Fibroblast of skin of right biceps (primary cell): ENCODE results near the gene GET4.
A peak's percentile ranks its signal among the peaks of the same experiment; 100 is the strongest.
"Not testable (repeated sequence)": the region's sequence is repeated elsewhere in the genome, so short reads cannot be mapped to it uniquely, and the experiment has no call there.

Experiments
- DNase-seq: peaks from one replicate; pipeline ENCODE4 v3.0.0-alpha.2; 2013

The GET4 gene

GRCh38 chr7:916291-916941, 40.1 kb downstream of the GET4 start:
- no peak for DNase-seq

- DNase-seq = no peak
These were observed 41.1 kb downstream of the GET4 start for GRCh38 chr7:917255-918117.

DNA sequence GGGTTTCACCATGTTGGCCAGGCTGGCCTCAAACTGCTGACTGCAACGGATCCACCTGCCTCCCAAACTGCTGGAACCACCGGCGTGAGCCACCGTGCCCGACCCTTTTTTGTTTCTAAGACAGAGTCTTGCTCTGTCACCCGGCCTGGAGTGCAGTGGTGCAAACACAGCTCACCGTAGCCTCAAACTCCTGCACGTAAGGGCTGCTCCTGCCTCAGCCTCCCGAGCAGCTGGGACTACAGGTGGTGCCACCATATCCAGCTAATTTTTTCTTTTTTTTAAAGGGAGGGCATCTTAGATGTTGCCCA, 41.7 kb downstream of the GET4 start:
- no peak for DNase-seq

DNA sequence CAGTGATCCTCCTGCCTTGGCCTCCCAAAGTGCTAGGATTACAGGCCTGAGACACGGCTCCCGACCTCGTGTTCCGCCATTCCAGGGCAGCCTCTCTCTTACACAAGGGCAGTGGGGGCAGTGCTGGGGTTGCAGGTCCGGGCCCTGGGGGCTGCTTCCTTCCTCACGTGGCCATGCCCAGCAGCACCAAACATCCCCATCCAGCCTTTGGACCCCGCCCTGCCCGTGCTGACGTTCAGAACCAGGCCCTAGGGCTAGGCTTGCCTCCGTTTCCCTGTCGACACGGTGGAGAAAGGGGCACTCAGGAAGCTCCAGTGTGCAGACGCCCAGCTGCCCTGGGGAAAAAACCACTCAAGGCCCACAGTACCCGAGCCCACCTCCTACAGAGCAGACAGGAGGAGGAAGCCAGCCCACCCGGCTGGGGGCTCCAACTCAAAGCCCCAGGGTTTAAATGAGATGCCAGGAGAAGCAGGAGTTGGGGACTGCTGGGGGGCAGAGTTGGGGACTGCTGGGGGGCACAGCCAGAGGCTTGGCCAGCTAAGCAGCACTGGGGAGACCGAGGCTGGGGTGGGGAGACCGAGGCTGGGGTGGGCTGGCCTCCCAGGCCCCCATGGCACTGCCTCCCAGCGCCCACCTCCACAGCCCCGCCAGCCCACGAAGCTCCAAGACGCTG, 42.2 kb downstream of the GET4 start:
- no peak for DNase-seq

- no peak for DNase-seq
These were observed 42.7 kb downstream of the GET4 start for GRCh38 chr7:919114-919442.

DNA sequence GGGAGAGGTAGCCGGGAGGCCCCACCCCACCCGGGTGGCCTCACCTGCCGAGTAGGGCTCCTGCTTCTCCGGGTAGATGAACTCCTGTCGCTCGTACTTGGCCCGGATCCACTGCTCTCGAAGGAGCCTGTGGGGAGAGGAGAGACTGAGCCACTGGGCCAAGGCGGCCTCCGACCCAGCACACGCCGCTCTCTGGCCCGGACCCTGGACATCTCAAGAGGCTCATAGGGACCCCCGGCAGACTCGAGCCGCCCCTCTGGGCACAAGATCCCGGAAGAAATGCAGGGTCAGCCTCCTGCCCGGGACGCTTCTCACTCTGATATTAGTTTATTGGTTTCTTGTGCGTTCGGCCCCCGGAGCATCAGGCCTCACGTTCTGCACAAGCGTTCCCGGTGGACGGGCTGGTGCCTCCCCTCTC, 43.6 kb downstream of the GET4 start:
- no peak for DNase-seq

GRCh38 chr7:920351-921070, 44.2 kb downstream of the GET4 start:
- no peak for DNase-seq

GRCh38 chr7:921071-921461, 44.7 kb downstream of the GET4 start:
- no peak for DNase-seq

- no peak for DNase-seq
These were observed 45.4 kb downstream of the GET4 start for GRCh38 chr7:921581-922333.

DNA sequence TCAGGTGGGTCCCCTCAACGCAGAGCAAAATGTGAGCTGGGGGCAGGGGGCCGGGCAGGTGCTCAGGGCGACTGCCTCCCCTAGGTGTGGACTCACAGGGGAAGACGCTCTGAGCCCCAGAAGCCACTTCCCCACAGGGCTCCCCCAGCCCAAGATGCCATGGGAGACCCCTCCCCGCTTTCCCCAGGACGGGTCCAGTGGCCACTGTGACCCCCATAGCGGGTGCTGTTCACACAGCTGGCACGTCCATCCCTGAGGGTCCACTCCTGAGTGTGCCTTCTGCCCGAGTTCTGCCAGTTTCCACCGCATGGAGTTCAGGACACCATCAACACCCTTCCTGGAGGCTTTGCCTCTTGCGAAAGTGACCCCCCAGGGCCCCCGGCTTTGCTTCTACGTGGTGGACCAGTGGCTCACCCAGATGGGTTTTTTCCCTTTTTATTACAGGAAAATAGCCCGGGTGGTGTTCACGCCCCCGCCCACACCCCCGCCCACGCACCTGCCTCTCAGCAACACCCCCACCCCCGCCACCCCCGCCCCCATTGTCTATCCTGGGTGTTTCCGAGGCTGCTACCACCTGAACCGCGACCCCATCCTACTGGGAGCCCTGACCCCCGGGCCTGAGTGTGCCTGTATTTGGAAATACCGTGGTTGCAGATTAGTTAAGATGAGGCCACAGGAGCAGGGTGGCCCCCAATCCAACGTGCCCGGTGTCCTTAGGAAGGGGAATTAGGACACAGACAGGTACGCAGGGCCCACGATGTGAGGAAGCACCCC, 46.2 kb downstream of the GET4 start:
- no peak for DNase-seq

DNA sequence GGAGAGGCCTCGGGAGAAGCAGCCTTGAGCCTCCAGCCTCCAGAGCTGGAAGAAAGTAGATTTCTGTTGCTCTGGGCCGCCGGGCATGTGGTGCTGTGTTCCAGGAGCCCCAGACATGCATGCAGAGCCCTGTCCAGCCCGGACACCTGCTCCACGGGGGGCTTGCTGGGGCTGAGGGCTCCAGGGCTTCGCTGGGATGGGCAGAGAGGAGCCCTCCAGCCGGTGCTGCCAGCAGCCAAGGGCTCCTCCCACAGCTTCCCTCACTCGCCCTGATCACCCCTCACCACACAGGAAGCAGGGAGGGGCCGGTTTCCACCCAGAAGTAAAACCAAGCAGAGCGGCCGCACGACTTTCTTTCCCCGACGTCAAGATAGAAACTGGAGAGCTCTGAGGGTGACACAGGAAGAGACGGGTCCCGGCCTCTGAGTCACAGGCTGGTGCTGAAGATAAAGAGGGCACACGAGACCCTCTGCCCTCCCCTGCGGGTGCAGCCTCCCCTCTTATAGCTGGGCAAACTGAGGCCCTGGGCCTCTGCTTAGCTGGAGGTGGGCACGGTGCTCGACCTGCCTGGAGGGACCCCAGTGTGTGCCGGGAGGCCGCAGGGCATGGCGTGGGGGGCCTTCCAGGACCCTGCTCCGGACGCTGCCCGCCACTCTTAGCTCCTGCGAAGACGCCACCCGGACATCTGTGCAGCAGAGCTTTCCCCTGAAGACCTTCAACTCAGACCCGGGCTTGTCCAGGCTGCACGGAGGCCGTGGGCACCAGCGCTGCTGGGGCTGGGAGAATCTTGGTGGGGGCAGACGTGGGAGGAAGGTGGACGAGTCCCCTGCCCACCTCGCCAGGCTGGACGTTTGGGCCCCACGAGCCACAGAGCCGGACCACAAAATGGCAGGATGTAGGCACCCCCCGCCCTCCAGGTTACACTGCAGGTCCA, 47.0 kb downstream of the GET4 start:
- DNase-seq = peak; percentile 50

GRCh38 chr7:924042-924441, 47.7 kb downstream of the GET4 start:
- not testable (repeated sequence) for DNase-seq

GRCh38 chr7:924541-925231, 48.3 kb downstream of the GET4 start:
- DNase-seq = peak; percentile 24

- no peak for DNase-seq
These were observed 49.2 kb downstream of the GET4 start for GRCh38 chr7:925601-926000.

- DNase-seq = no peak
These were observed 50.0 kb downstream of the GET4 start for GRCh38 chr7:926061-927030.

GRCh38 chr7:927031-927671, 50.8 kb downstream of the GET4 start:
- DNase-seq = no peak

DNA sequence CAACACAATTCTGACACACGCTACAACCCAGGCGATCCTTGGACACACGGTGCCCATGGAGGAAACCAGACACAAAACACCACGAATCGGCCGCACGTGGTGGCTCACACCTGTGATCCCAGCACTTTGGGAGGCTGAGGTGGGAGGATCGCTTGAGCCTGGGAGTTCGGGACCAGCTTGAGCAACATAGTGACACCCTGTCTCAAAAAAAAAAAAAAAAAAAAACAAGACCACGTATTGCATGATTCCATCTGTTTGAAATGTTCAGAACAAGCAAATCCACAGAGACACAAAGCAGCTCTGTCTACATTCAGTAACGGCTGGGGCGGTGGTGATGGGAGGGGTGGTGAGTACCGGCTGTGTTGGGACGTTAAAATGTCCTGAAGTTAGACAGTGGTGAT, 53.0 kb downstream of the GET4 start:
- no peak for DNase-seq

DNA sequence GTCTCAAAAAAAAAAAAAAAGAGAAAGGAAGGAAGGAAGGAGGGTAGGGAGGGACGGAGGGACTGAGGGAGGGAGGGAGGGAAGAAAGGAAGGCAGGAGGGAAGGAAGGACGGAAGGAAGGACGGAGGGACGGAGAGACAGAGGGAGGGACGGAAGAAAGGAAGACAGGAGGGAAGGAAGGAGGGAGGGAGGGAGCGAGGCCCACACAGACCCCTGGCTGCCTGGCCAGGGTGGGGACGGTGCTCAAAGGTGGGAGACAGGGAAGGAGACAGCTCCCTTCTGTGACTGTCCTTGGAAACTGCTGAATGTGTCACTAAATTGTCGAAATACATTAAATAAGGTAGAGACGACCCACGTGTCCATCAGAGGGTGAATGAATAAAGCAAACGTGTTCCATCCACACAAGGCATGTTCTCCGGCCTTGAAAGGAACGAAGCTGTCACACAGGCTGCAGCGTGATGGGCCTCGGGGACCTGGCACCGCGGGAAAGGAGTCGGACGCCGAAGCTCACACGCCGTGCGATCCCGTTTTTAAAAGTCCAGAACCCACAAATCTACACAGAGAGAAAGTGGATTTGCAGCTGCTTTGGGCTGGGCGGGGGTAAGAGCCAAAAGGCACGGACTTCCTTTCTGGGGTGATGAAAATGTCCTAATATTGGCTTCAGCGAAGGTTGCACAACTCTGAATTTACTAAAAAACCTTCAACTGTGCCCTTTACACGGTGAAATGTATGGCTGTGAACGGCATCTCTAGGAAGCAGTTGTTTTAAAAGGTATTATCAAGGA, 54.8 kb downstream of the GET4 start:
- no peak for DNase-seq
